Left lung (tissue), 10 donors: ENCODE results near the gene SSPN. TPM values are rescaled to one million over a fixed set of nuclear protein-coding genes. Genes with fewer than 3 reads are reported as not detected.

ENCODE experiments used
- ATAC-seq: fragments of 200-7000 bp; cut with Tn5 transposase; one replicate; pipeline ENCODE4 v1.9.1; 2020; ENCODE audit warnings: moderate library complexity
- DNase-seq, 4 donors: peaks; one replicate each; pipeline ENCODE4 v3.0.0-alpha.2; 2013 to 2020
- H3K27ac ChIP-seq, 2 donors: fragments of 200-600 bp; sonication (generic) in 1 of 2; one replicate each; pipeline versions ENCODE4 v1.5.0 to v1.8.0; 2020 to 2021
- H3K27me3 ChIP-seq, 2 donors: fragments of 200-600 bp; sonication (generic) in 1 of 2; one replicate each; pipeline versions ENCODE4 v1.5.0 to v1.8.0; 2020 to 2021
- H3K36me3 ChIP-seq, 2 donors: fragments of 200-600 bp; sonication (generic) in 1 of 2; one replicate each; pipeline versions ENCODE4 v1.5.0 to v1.8.0; 2020 to 2021
- H3K4me1 ChIP-seq, 2 donors: fragments of 200-600 bp; one replicate each; pipeline ENCODE4 v1.8.0; 2021
- H3K4me3 ChIP-seq, 2 donors: fragments of 200-600 bp; sonication (generic) in 1 of 2; one replicate each; pipeline versions ENCODE4 v1.5.0 to v1.8.0; 2020 to 2021; ENCODE audit warnings: mild to moderate bottlenecking in 1 of 2
- H3K9me3 ChIP-seq, 2 donors: fragments of 200-600 bp; sonication (generic) in 1 of 2; one replicate each; pipeline versions ENCODE4 v1.5.0 to v1.8.0; 2020 to 2021
- CTCF ChIP-seq, 2 donors: fragments of 200-600 bp; sonication (generic) in 1 of 2; IDR thresholded peaks; one replicate each; pipeline versions ENCODE4 v1.5.0 to v1.8.0; 2021; ENCODE audit warnings: antibody characterized with exemption in 2 of 2
- intact Hi-C, 2 donors: fragments of 100-400 bp; cut with DNase I; formaldehyde crosslinking; loops; one replicate each; pipeline versions ENCODE4 v1.11.2 to v1.14.2; 2022
- polyA plus RNA-seq, 6 donors: library from polyadenylated mRNA; unstranded; fragments of 120-200 nt; gene quantifications; one replicate each; pipeline ENCODE4 v1.2.1, GENCODE V29; 2013; ENCODE audit not compliant: insufficient read length in 6 of 6
- total RNA-seq, 2 donors: library from RNA; stranded (reverse); fragmentation: NEBNext Ultra II Directional; extraction: Animal tissue kit (Norgen Biotek cat#: 25700); gene quantifications; one replicate each; pipeline ENCODE4 v1.2.1, GENCODE V29; 2021
- donor health status: DM: no; HTN: yes; CAD: no.
- donor health status: DM: no; HTN: no; CAD: no.

Gene SSPN
- total and polyA plus RNA-seq, 8 donors: 6.9 to 18.6 (median 14.7) TPM

GRCh38 chr12:26277506-26278246, 82.3 kb downstream of the SSPN start:
- no peaks in the 10 kb centered on the region for H3K36me3 ChIP-seq
- no peak for DNase-seq
- peaks cover 9 to 34% of the 10 kb centered on the region in 2 donors for H3K4me1 ChIP-seq
- no peaks in the 10 kb centered on the region for H3K27me3 ChIP-seq
- TF ChIP-seq CTCF (IDR thresholded peaks at IDR 0.05): no peak
- H3K9me3 ChIP-seq: no peaks in the 10 kb centered on the region
- no peak overlapping the region for H3K27ac ChIP-seq
- ATAC-seq: no peak
- H3K4me3 ChIP-seq: no peak overlapping the region
- intact Hi-C loops: no loop called here

- peaks cover 9 to 34% of the 10 kb centered on the region in 2 donors for H3K4me1 ChIP-seq
- intact Hi-C loops: no loop called here
- no peaks in the 10 kb centered on the region for H3K36me3 ChIP-seq
- H3K27me3 ChIP-seq: no peaks in the 10 kb centered on the region
- H3K9me3 ChIP-seq: no peaks in the 10 kb centered on the region
- TF ChIP-seq CTCF (IDR thresholded peaks at IDR 0.05): no peak
- DNase-seq: no peak
- no peak for ATAC-seq
- no peak overlapping the region for H3K4me3 ChIP-seq
- no peak overlapping the region for H3K27ac ChIP-seq
Observed at GRCh38 chr12:26278266-26278665, 82.9 kb downstream of the SSPN start.

DNA sequence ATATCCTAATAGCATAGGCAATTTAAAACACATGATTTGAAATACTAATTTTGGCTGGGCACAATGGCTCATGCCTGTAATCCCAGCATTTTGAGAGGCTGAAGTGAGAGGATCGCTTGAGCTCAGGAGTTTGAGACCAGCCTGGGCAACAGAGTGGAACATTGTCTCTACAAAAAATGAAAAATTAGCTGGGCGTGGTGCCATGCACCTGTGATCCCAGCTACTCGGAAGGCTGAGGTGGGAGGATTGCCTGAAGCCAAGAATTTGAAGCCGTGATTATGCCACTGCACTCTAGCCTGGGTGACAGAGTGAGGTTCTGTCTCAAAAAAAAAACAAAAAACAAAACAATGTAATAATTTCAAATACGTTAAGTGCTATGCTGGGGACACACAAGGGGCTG, 83.3 kb downstream of the SSPN start:
- H3K36me3 ChIP-seq: no peaks in the 10 kb centered on the region
- no peak overlapping the region for H3K4me3 ChIP-seq
- no peaks in the 10 kb centered on the region for H3K9me3 ChIP-seq
- DNase-seq: no peak
- intact Hi-C loops: no loop called here
- peaks cover 9 to 32% of the 10 kb centered on the region in 2 donors for H3K4me1 ChIP-seq
- no peaks in the 10 kb centered on the region for H3K27me3 ChIP-seq
- TF ChIP-seq CTCF (IDR thresholded peaks at IDR 0.05): no peak
- no peak for ATAC-seq
- no peak overlapping the region for H3K27ac ChIP-seq

DNA sequence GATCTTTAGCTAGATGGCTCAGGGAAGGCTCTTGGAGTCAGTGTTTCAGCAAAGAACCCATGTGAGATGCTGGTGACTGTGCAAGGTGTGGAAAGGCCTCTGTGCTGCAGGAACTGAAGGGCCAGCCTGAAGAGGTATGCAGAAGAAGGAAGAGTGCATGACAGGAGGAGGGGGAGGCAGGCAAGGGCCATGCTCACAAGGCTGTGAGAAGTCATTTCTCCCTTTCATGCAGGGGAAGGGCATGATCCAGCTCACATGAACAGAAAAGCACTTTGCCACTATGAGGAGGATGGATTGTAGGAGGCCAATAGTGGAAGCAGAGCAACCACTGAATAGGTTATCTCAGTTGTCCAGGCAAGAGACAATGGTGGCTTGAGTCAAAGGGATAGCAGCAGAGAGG, 83.7 kb downstream of the SSPN start:
- no peaks in the 10 kb centered on the region for H3K9me3 ChIP-seq
- DNase-seq (no peak), ATAC-seq (no peak)
- no peak overlapping the region for H3K27ac ChIP-seq
- H3K27me3 ChIP-seq: no peaks in the 10 kb centered on the region
- intact Hi-C loops: no loop called here
- H3K4me3 ChIP-seq: no peak overlapping the region
- TF ChIP-seq CTCF (IDR thresholded peaks at IDR 0.05): no peak
- peaks cover 9 to 28% of the 10 kb centered on the region in 2 donors for H3K4me1 ChIP-seq
- H3K36me3 ChIP-seq: no peaks in the 10 kb centered on the region

DNA sequence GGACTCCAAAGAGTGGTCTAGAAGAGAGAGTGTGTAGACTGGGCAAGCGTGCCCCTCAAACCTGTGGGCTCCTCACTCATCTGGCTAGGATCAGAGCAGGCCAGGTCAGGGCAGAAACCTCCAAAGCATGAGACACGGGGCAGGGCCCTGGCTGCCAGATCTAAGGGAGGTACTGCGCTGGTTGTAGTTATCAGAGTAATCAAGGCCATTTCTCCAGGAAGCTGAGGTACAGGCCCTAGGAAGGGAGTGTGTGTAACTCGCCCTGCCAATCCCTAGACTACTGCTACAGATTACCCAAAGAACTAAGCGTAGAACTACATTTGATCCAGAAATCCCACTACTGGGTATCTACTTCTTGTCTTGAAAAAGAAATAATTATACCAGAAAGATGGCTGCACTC, 84.5 kb downstream of the SSPN start:
- H3K36me3 ChIP-seq: no peaks in the 10 kb centered on the region
- no peak for DNase-seq
- TF ChIP-seq CTCF (IDR thresholded peaks at IDR 0.05): no peak
- no peak overlapping the region for H3K4me3 ChIP-seq
- no peaks in the 10 kb centered on the region for H3K9me3 ChIP-seq
- ATAC-seq: no peak
- no peak overlapping the region for H3K27ac ChIP-seq
- peaks cover 4 to 20% of the 10 kb centered on the region in 2 donors for H3K4me1 ChIP-seq
- intact Hi-C loops: no loop called here
- H3K27me3 ChIP-seq: no peaks in the 10 kb centered on the region
